Fibroblast of lung (primary cell): ENCODE data around the gene RNU5B-1. TPM values are rescaled to one million over a fixed set of nuclear protein-coding genes. Genes with fewer than 3 reads are reported as not detected.

ENCODE experiments used
- DNase-seq, 2 donors: peaks; one replicate each; pipeline versions ENCODE4 v3.0.0 to v3.0.0-alpha.2; 2010; ENCODE audit warnings: low read depth in 2 of 2
- H2AFZ ChIP-seq: 2 replicates; pipeline ENCODE4 v1.5.1; 2012; ENCODE audit warnings: low read length, control low read depth, inconsistent platforms
- H3K27ac ChIP-seq: 2 replicates; pipeline ENCODE4 v1.5.1; 2011; ENCODE audit warnings: low read length, control low read depth; ENCODE audit not compliant: insufficient read depth
- H3K27me3 ChIP-seq: 2 replicates; pipeline ENCODE4 v1.5.1; 2011; ENCODE audit warnings: mild to moderate bottlenecking, low read length; ENCODE audit not compliant: control insufficient read depth, insufficient read depth
- H3K36me3 ChIP-seq: 2 replicates; pipeline ENCODE4 v1.5.1; 2011; ENCODE audit warnings: low read length; ENCODE audit not compliant: control insufficient read depth, insufficient read depth
- H3K4me1 ChIP-seq: 2 replicates; pipeline ENCODE4 v1.5.1; 2011; ENCODE audit warnings: low read length; ENCODE audit not compliant: control insufficient read depth, insufficient read depth; ENCODE audit errors: extremely low read depth
- H3K4me2 ChIP-seq: 2 replicates; pipeline ENCODE4 v1.5.1; 2011; ENCODE audit warnings: low read length, control low read depth; ENCODE audit not compliant: insufficient read depth; ENCODE audit errors: extremely low read depth
- H3K4me3 ChIP-seq, 4 experiments: fragments of 200-600 bp in 1 of 4; sonication (generic) in 1 of 4; replicated peaks in 1 of 4; 2 replicates each; pipeline ENCODE4 v1.5.1; 2011 to 2016; ENCODE audit warnings: low read length in 4 of 4, low read depth in 3 of 4, mild to moderate bottlenecking in 3 of 4, control low read depth in 2 of 4, inconsistent platforms in 1 of 4, mixed read lengths in 1 of 4; ENCODE audit not compliant: insufficient read depth in 1 of 4; ENCODE audit errors: control extremely low read depth in 1 of 4
- H3K79me2 ChIP-seq: 2 replicates; pipeline ENCODE4 v1.5.1; 2012; ENCODE audit warnings: mild to moderate bottlenecking, low read length, inconsistent platforms; ENCODE audit not compliant: control insufficient read depth, insufficient read depth
- H3K9ac ChIP-seq: 2 replicates; pipeline ENCODE4 v1.5.1; 2011; ENCODE audit warnings: mild to moderate bottlenecking, low read length, control low read depth; ENCODE audit not compliant: insufficient read depth
- H3K9me3 ChIP-seq: 2 replicates; pipeline ENCODE4 v1.5.1; 2012; ENCODE audit warnings: low read depth, low read length; ENCODE audit not compliant: control insufficient read depth, insufficient read depth
- H4K20me1 ChIP-seq: 2 replicates; pipeline ENCODE4 v1.5.1; 2011; ENCODE audit warnings: low read length; ENCODE audit not compliant: control insufficient read depth, insufficient read depth; ENCODE audit errors: extremely low read depth
- CTCF ChIP-seq, 2 donors: IDR thresholded peaks in 1 of 2; conservative IDR thresholded peaks in 1 of 2; 1 replicate in 1 of 2; 2 replicates in 1 of 2; pipeline ENCODE4 v1.5.1; 2011 to 2012; ENCODE audit warnings: low read length in 2 of 2, control low read depth in 1 of 2, inconsistent platforms in 1 of 2, low read depth in 1 of 2, mild to moderate bottlenecking in 1 of 2
- EZH2 ChIP-seq: IDR thresholded peaks from 2 replicates; pipeline ENCODE4 v1.5.1; 2012; ENCODE audit warnings: low read length, control low read depth, mild to moderate bottlenecking; ENCODE audit errors: missing control alignments
- polyA plus RNA-seq, 2 donors: library from polyadenylated mRNA; depleted of rRNA in 1 of 2; stranded (reverse) in 1 of 2; unstranded in 1 of 2; fragments of >200 nt; gene quantifications; 2 replicates each; pipeline ENCODE4 v1.2.1, GENCODE V29; 2011 to 2012; ENCODE audit warnings: missing spikeins in 1 of 2
- total RNA-seq: library from RNA; depleted of rRNA; stranded (reverse); fragments of >200 nt; gene quantifications from 2 replicates; pipeline ENCODE4 v1.2.1, GENCODE V29; 2014

The RNU5B-1 gene
- total and polyA plus RNA-seq, 2 donors (not counting 1 experiment from before 2014, with no cell fraction given): not detected

DNA sequence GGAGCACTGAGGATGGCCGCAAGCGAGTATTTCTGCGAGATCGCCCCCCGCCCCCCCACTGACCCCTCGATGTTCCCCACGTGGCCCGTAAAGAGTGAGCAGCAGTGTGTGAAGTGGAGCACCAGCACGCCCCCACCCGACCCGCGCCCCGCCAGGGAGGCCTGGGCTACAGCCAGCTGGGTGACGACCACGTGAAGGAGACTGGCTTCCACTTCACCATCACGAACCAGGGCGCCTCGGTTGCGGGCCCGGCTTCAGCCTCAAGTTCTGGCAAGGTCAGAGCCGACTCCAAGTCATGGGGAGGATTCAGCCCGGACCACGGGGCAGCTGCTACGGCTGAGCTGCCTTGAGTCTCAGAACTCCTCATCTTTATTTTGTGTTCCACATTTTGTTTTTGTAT is 2.4 kb upstream of the RNU5B-1 start:
- H3K79me2 ChIP-seq: no peaks in the 10 kb centered on the region
- DNase-seq: no peak
- no peak for TF ChIP-seq CTCF (conservative IDR thresholded peaks at IDR 0.05 in 1 of 2, IDR thresholded peaks at IDR 0.05 in 1 of 2; ENCODE audit: low read depth in 1 of 2, low read length in 2 of 2)
- no peak for TF ChIP-seq EZH2
- H3K9me3 ChIP-seq: no peaks in the 10 kb centered on the region
- no peak overlapping the region for H3K4me2 ChIP-seq
- H4K20me1 ChIP-seq: no peaks in the 10 kb centered on the region
- H3K4me3 ChIP-seq: no peak overlapping the region
- H3K27me3 ChIP-seq: no peaks in the 10 kb centered on the region
- no peak overlapping the region for H3K9ac ChIP-seq
- H3K27ac ChIP-seq: no peak overlapping the region
- H3K36me3 ChIP-seq: no peaks in the 10 kb centered on the region
- H2AFZ ChIP-seq: no peak overlapping the region
- no peaks in the 10 kb centered on the region for H3K4me1 ChIP-seq

DNA sequence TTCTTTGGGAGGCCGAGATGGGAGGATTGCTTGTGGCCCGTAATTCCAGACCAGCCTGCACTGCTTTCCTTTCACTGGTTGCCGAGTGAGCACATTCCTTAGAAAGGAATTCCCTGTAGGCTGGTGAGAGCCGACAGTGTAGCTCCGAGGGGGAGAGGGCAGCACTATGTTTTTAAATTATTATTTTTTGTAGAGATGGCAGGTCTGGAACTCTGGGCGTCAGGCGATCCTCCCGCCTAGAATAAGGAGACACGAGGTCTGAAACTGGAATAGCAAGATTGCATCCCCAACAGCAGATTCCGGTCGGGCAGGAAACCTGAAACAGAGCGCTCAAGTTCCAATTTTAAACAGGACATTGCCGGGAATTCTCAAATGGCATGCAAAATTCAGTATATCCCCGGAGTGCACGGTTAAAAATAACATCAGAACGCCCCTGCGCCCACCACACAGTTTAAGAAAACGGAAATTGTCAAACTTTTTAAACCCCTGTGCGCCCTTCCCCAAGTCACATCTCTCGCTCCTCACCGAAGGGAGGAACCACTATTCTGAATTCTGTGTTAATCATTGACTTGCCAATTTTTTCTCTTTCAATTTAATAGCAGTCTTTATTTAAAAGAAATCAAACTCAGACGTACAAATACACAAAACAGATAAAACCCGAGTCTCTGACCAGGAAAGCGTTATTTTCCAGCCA is 643 bp upstream of the RNU5B-1 start:
- Histone ChIP-seq H3K79me2 (no peaks in the 10 kb centered on the region), H3K27me3 (no peaks in the 10 kb centered on the region), H3K27ac (peak overlapping the region; percentile 96), H3K36me3 (no peaks in the 10 kb centered on the region), H3K9ac (peak overlapping the region; percentile 77), H3K4me1 (no peaks in the 10 kb centered on the region), H4K20me1 (no peaks in the 10 kb centered on the region), H3K4me3 (peak overlapping the region; percentile 22 to 75 (median 44)), H3K4me2 (peak overlapping the region; percentile 67), H2AFZ (peak overlapping the region; percentile 83), H3K9me3 (no peaks in the 10 kb centered on the region)
- TF ChIP-seq EZH2 (no peak), CTCF (conservative IDR thresholded peaks at IDR 0.05 in 1 of 2, IDR thresholded peaks at IDR 0.05 in 1 of 2; ENCODE audit: low read depth in 1 of 2, low read length in 2 of 2) (no peak)
- peak; percentile 60 to 68 for DNase-seq

DNA sequence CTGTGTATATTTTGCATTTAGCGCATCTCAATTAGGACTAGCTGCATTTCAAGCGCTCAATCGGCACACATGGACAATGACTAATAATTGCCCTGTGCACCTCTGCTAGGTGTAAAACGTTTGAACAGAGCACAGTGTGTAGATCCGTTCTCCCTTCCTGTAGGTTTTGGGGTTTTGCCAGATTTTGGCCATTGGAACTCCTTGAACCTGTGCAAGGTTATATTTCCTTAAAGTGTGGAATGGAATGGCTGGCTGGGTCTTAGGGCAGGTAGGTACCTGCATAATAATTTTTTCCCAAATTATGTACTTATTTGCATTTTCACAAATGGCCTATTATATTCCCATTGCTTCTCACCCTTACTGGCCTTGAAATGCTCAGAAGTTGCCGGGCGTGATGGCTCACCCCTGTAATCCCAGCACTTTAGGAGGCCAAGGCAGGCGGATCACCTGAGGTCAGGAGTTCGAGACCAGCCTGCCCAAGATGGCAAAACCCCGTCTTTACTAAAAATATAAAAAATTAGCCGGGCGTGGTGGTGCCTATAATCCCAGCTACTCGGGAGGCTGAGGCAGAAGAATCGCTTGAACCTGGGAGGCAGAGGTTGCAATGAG is 777 bp downstream of the RNU5B-1 start:
- DNase-seq: no peak
- H3K4me3 ChIP-seq: peak overlapping the region in 1 of 4 experiments; percentile 16
- H3K79me2 ChIP-seq: no peaks in the 10 kb centered on the region
- no peak overlapping the region for H2AFZ ChIP-seq
- no peak overlapping the region for H3K27ac ChIP-seq
- no peaks in the 10 kb centered on the region for H4K20me1 ChIP-seq
- TF ChIP-seq CTCF (conservative IDR thresholded peaks at IDR 0.05 in 1 of 2, IDR thresholded peaks at IDR 0.05 in 1 of 2; ENCODE audit: low read depth in 1 of 2, low read length in 2 of 2) (no peak), EZH2 (no peak)
- no peaks in the 10 kb centered on the region for H3K4me1 ChIP-seq
- no peak overlapping the region for H3K4me2 ChIP-seq
- H3K36me3 ChIP-seq: no peaks in the 10 kb centered on the region
- no peak overlapping the region for H3K9ac ChIP-seq
- H3K9me3 ChIP-seq: no peaks in the 10 kb centered on the region
- H3K27me3 ChIP-seq: no peaks in the 10 kb centered on the region
